Ureter (tissue), 1 donor: ENCODE measurements around the gene TIMM23. TPM values are rescaled to one million over a fixed set of nuclear protein-coding genes. Genes with fewer than 3 reads are reported as not detected.
"Not testable (repeated sequence)": the region's sequence is repeated elsewhere in the genome, so short reads cannot be mapped to it uniquely, and the experiment has no call there.

Experiments used
- DNase-seq: peaks from one replicate; pipeline ENCODE4 v3.0.0-alpha.2; 2020; ENCODE audit warnings: low spot score
- total RNA-seq: library from RNA; stranded (reverse); gene quantifications from one replicate; pipeline ENCODE4 v1.2.4, GENCODE V29; 2023
- donor health status: DM: yes; HTN: yes; CAD: no.

TIMM23 gene
- total RNA-seq, 1 donor from 2014 or later: 56.5 TPM

GRCh38 chr10:45997557-45997956 lies 25.3 kb downstream of the TIMM23 start:
- DNase-seq: no peak

GRCh38 chr10:45997994-45998763 lies 25.9 kb downstream of the TIMM23 start:
- no peak for DNase-seq

GRCh38 chr10:45999955-46000354 lies 27.7 kb downstream of the TIMM23 start:
- DNase-seq: not testable (repeated sequence)

GRCh38 chr10:46000538-46000937 lies 28.2 kb downstream of the TIMM23 start:
- no peak for DNase-seq

- DNase-seq: no peak
These were observed 29.0 kb downstream of the TIMM23 start for GRCh38 chr10:46001187-46001756.

- not testable (repeated sequence) for DNase-seq
These were observed 29.9 kb downstream of the TIMM23 start for GRCh38 chr10:46002189-46002687.

- DNase-seq: no peak
These were observed 30.8 kb downstream of the TIMM23 start for GRCh38 chr10:46002916-46003693.

- no peak for DNase-seq
These were observed 32.7 kb downstream of the TIMM23 start for GRCh38 chr10:46004963-46005362.

- DNase-seq: no peak
These were observed 33.1 kb downstream of the TIMM23 start for GRCh38 chr10:46005383-46005782.

GRCh38 chr10:46006219-46006618 lies 33.9 kb downstream of the TIMM23 start:
- DNase-seq: no peak

- DNase-seq: no peak
These were observed 40.5 kb downstream of the TIMM23 start for GRCh38 chr10:46012746-46013145.

- DNase-seq: no peak
These were observed 41.9 kb downstream of the TIMM23 start for GRCh38 chr10:46014206-46014605.

GRCh38 chr10:46014683-46015405 lies 42.6 kb downstream of the TIMM23 start:
- no peak for DNase-seq

- no peak for DNase-seq
These were observed 43.9 kb downstream of the TIMM23 start for GRCh38 chr10:46016190-46016589.

GRCh38 chr10:46016811-46017210 lies 44.5 kb downstream of the TIMM23 start:
- DNase-seq: no peak

- DNase-seq: no peak
These were observed 45.4 kb downstream of the TIMM23 start for GRCh38 chr10:46017733-46018132.

- DNase-seq: no peak
These were observed 46.3 kb downstream of the TIMM23 start for GRCh38 chr10:46018453-46019176.

GRCh38 chr10:46019177-46019528 lies 46.9 kb downstream of the TIMM23 start:
- no peak for DNase-seq

GRCh38 chr10:46019569-46020343 lies 47.5 kb downstream of the TIMM23 start:
- DNase-seq: no peak

GRCh38 chr10:46020344-46020657 lies 48.0 kb downstream of the TIMM23 start:
- DNase-seq: no peak
